ENCODE data around the gene OR6S1. TPM values are rescaled to one million over a fixed set of nuclear protein-coding genes. Genes with fewer than 3 reads are reported as not detected.

The OR6S1 gene
- total and polyA plus RNA-seq, 2 of the 8 experiments (the other 6 are each of a cell fraction or from before 2014, with no cell fraction given): not detected

- H2BK12ac ChIP-seq (ENCODE audit: low read depth, low read length): no peak overlapping the region
- H3K23ac ChIP-seq (ENCODE audit: insufficient read length): no peak overlapping the region
- no peak overlapping the region for H2AK5ac ChIP-seq (ENCODE audit: low read depth, low read length)
- no peak overlapping the region for H4K91ac ChIP-seq (replicated peaks; ENCODE audit: insufficient read length, low read length)
- H3K36me3 ChIP-seq (ENCODE audit: control insufficient read depth in 2 of 4, insufficient read depth in 4 of 4, low read length in 3 of 4): no peaks in the 10 kb centered on the region
- H3K18ac ChIP-seq (ENCODE audit: extremely low read depth, low read length): no peak overlapping the region
- no peaks in the 10 kb centered on the region for H3K23me2 ChIP-seq (ENCODE audit: low read depth, low read length)
- H3K9ac ChIP-seq (replicated peaks in 1 of 4; ENCODE audit: extremely low read depth in 1 of 4, low read depth in 3 of 4, low read length in 3 of 4): no peak overlapping the region
- no peak overlapping the region for H2BK15ac ChIP-seq (ENCODE audit: low read length)
- no peaks in the 10 kb centered on the region for H3K27me3 ChIP-seq (replicated peaks in 1 of 4; ENCODE audit: control insufficient read depth in 3 of 4, extremely low read depth in 1 of 4, insufficient read depth in 3 of 4, low read length in 3 of 4)
- no peak overlapping the region for H3K56ac ChIP-seq (replicated peaks; ENCODE audit: insufficient read length, low read depth, low read length)
- no peaks in the 10 kb centered on the region for H3K79me1 ChIP-seq (ENCODE audit: low read depth, low read length)
- DNase-seq (ENCODE audit: low read depth in 1 of 2, low spot score in 2 of 2): no peak
- no peak overlapping the region for H3K4ac ChIP-seq (replicated peaks; ENCODE audit: insufficient read length, low read depth, low read length)
- H3K27ac ChIP-seq (ENCODE audit: low read depth, low read length): no peak overlapping the region
- H2BK20ac ChIP-seq (ENCODE audit: low read length): no peak overlapping the region
- H3K4me3 ChIP-seq (ENCODE audit: extremely low read depth in 1 of 4, insufficient read depth in 2 of 4, low read depth in 3 of 4, low read length in 4 of 4): no peak overlapping the region
- H3K4me1 ChIP-seq (replicated peaks in 1 of 4; ENCODE audit: control insufficient read depth in 3 of 4, insufficient read depth in 4 of 4, low read length in 3 of 4): no peaks in the 10 kb centered on the region
- 95% methylated on average over 7 of the region's 7 CpGs; no CpG with 5 or more reads in 1 of the 2 experiments for WGBS, 2 experiments (ENCODE audit: extremely low coverage in 1 of 2, insufficient coverage in 1 of 2, insufficient read length in 1 of 2, insufficient replicate concordance in 2 of 2, low coverage in 1 of 2, low lambda C conversion rate in 2 of 2, missing lambda C conversion rate in 1 of 2)
- no peaks in the 10 kb centered on the region for H3K9me3 ChIP-seq (ENCODE audit: insufficient read depth in 2 of 2, low read depth in 1 of 2, low read length in 1 of 2)
- no peak overlapping the region for H2AFZ ChIP-seq (ENCODE audit: low read length)
- ChIA-PET CTCF (ENCODE audit: partially characterized antibody) (interaction anchor here (1.6 to 2.3 kb wide), 2 partner anchors 10 to 50 kb away, joined by 3 to 5 read pairs; no protein-coding TSS in a partner anchor), POLR2A (ENCODE audit: partially characterized antibody) (no interaction called here)
- H4K20me1 ChIP-seq (replicated peaks in 1 of 2; ENCODE audit: control insufficient read depth in 1 of 2, insufficient read depth in 2 of 2, low read length in 2 of 2): no peaks in the 10 kb centered on the region
- no peak overlapping the region for H3K14ac ChIP-seq (ENCODE audit: insufficient read length)
- H2BK120ac ChIP-seq (replicated peaks; ENCODE audit: low read depth, low read length): no peak overlapping the region
- H3K4me2 ChIP-seq (ENCODE audit: insufficient read depth in 1 of 2, low read depth in 2 of 2, low read length in 2 of 2): no peak overlapping the region
- H4K5ac ChIP-seq (ENCODE audit: insufficient read length, low read depth, low read length): no peak overlapping the region
- FAIRE-seq: no peak
- H3K79me2 ChIP-seq (ENCODE audit: control insufficient read depth in 1 of 2, insufficient read depth in 2 of 2, low read length in 2 of 2): no peaks in the 10 kb centered on the region
- no peak overlapping the region for H4K8ac ChIP-seq (ENCODE audit: extremely low read depth, insufficient read depth, low read length)
- H2BK5ac ChIP-seq (ENCODE audit: low read depth, low read length): no peak overlapping the region
- no peak for TF ChIP-seq SUZ12 (IDR thresholded peaks at IDR 0.05; ENCODE audit: low read length)
- no peak for TF ChIP-seq USF2 (IDR thresholded peaks at IDR 0.05; ENCODE audit: low read length)
- TF ChIP-seq EZH2 (IDR thresholded peaks at IDR 0.05; ENCODE audit: low read depth, low read length, severe bottlenecking): no peak
- no peak for TF ChIP-seq E2F6 (IDR thresholded peaks at IDR 0.05)
- no peak for TF ChIP-seq MAX (IDR thresholded peaks at IDR 0.05)
- TF ChIP-seq BRCA1 (IDR thresholded peaks at IDR 0.05; ENCODE audit: low read depth, low read length): no peak
- no peak for TF ChIP-seq HDAC2 (IDR thresholded peaks at IDR 0.05; ENCODE audit: borderline replicate concordance in 1 of 2, low read depth in 2 of 2, low read length in 2 of 2)
- TF ChIP-seq TAF7 (optimal IDR thresholded peaks at IDR 0.05; ENCODE audit: borderline replicate concordance, low read depth, low read length): no peak
- no peak for TF ChIP-seq YY1 (IDR thresholded peaks at IDR 0.05; ENCODE audit: low read depth, low read length)
- no peak for TF ChIP-seq RBBP5 (IDR thresholded peaks at IDR 0.05; ENCODE audit: borderline replicate concordance, low read depth, low read length)
- TF ChIP-seq CHD1 (IDR thresholded peaks at IDR 0.05; ENCODE audit: low read depth, low read length): no peak
- TF ChIP-seq ZNF274 (IDR thresholded peaks at IDR 0.05; ENCODE audit: borderline replicate concordance, extremely low read depth, low read length): no peak
Observed at GRCh38 chr14:20642182-20642581, 691 bp upstream of the OR6S1 start.
